Right lobe of liver (tissue), 4 donors: ENCODE results near the gene BLMH.

ENCODE experiments used
- POLR2A ChIP-seq: fragments of 450-650 bp; IDR thresholded peaks from one replicate; pipeline ENCODE4 v1.6.1; 2017; ENCODE audit warnings: antibody characterized with exemption, mild to moderate bottlenecking
- TF ChIP-seq, protein P1 (sequence below), 4 donors: fragments of 200-600 bp in 3 of 4; fragments of 450-650 bp in 1 of 4; IDR thresholded peaks; one replicate each; pipeline versions ENCODE4 v1.5.1 to v1.8.0; 2016 to 2022; ENCODE audit warnings: antibody characterized with exemption in 4 of 4, mild to moderate bottlenecking in 2 of 4
- donor health status: DM: no; HTN: no; CAD: no.
- donor health status: DM: no; HTN: no; CAD: no.
- donor health status: DM: no; HTN: yes; CAD: no.

DNA sequence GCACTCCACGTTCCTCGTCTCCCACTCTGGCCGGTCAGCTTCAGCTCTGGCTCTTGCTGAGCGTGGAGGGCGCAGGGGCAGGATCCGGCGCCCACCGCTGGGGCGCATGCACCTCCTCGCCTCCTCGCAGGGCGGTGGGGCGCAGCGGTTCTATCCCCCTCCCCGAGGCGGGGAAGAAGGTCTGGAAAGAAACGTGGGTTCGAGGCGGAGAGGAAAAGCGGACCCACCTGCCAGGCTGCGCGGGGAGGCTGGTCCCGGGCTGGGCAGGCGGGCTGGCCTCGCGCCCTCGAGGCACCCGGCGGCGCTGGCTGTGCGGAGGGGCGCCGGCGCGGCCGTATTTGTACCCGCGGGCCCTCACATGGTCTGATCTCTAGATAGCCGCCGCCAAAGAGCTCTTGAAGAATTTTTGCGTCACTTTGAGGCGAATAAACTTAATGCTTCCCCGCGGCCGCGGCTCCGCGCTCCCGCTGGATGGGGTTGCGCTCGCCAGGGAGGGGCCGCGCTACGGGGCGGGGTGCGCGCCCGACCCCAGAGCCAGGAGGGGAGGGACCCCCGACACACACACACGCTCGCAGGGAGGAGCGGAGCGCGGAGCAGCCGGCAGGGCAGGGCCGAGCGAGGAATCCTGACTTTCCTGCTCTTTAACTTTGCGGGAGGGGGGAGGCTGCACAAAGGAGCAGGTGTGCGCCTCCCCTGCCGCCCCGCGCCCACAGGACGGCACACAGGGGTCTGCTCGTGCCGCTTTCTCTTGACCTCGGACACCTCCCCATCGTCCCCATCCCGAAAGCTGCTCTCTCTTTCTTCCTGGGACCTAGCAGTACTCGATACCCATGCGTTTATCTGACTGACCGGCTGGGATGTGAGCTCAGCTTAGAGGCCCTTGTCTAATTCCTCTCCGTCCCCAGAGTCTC, 56.1 kb downstream of the BLMH start, which contains the start of gene SLC6A4:
- TF ChIP-seq, protein P1, sequence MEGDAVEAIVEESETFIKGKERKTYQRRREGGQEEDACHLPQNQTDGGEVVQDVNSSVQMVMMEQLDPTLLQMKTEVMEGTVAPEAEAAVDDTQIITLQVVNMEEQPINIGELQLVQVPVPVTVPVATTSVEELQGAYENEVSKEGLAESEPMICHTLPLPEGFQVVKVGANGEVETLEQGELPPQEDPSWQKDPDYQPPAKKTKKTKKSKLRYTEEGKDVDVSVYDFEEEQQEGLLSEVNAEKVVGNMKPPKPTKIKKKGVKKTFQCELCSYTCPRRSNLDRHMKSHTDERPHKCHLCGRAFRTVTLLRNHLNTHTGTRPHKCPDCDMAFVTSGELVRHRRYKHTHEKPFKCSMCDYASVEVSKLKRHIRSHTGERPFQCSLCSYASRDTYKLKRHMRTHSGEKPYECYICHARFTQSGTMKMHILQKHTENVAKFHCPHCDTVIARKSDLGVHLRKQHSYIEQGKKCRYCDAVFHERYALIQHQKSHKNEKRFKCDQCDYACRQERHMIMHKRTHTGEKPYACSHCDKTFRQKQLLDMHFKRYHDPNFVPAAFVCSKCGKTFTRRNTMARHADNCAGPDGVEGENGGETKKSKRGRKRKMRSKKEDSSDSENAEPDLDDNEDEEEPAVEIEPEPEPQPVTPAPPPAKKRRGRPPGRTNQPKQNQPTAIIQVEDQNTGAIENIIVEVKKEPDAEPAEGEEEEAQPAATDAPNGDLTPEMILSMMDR (IDR thresholded peaks at IDR 0.05): no peak
- TF ChIP-seq POLR2A: no peak
